G401.6 (cell line): ENCODE results near the gene LIN9.

ENCODE experiments used
- FAIRE-seq: peaks from 2 replicates; lab custom pipeline; 2012; peaks lifted over from hg19 to GRCh38; lab: Jason Lieb, UNC

The LIN9 gene

GRCh38 chr1:226318471-226318870 lies 9.5 kb upstream of the LIN9 start:
- FAIRE-seq, result no peak

- no peak for FAIRE-seq
Observed at GRCh38 chr1:226314055-226314454, 5.1 kb upstream of the LIN9 start.

- FAIRE-seq, result no peak
Observed at GRCh38 chr1:226312065-226312464, 3.1 kb upstream of the LIN9 start.

GRCh38 chr1:226311376-226311775 lies 2.4 kb upstream of the LIN9 start:
- FAIRE-seq, result no peak

GRCh38 chr1:226310637-226311195 lies 1.8 kb upstream of the LIN9 start:
- no peak for FAIRE-seq

GRCh38 chr1:226310245-226310540 lies 1.2 kb upstream of the LIN9 start:
- FAIRE-seq, result no peak

GRCh38 chr1:226309398-226310244 lies 657 bp upstream of the LIN9 start:
- no peak for FAIRE-seq

- FAIRE-seq, result no peak
Observed at GRCh38 chr1:226308166-226308722, 720 bp downstream of the LIN9 start.

GRCh38 chr1:226306425-226306824 lies 2.5 kb downstream of the LIN9 start:
- no peak for FAIRE-seq

GRCh38 chr1:226305184-226305583 lies 3.8 kb downstream of the LIN9 start:
- no peak for FAIRE-seq

GRCh38 chr1:226304291-226304955 lies 4.5 kb downstream of the LIN9 start:
- no peak for FAIRE-seq

GRCh38 chr1:226302731-226303130 lies 6.2 kb downstream of the LIN9 start:
- no peak for FAIRE-seq

- FAIRE-seq, result no peak
Observed at GRCh38 chr1:226296911-226297310, 12.1 kb downstream of the LIN9 start.

- FAIRE-seq, result no peak
Observed at GRCh38 chr1:226293553-226293920, 15.4 kb downstream of the LIN9 start.

GRCh38 chr1:226292874-226293552 lies 16.0 kb downstream of the LIN9 start:
- FAIRE-seq, result no peak

- FAIRE-seq, result no peak
Observed at GRCh38 chr1:226287587-226287986, 21.4 kb downstream of the LIN9 start.

GRCh38 chr1:226281058-226281457 lies 27.9 kb downstream of the LIN9 start:
- FAIRE-seq, result peak; percentile 25

- FAIRE-seq, result no peak
Observed at GRCh38 chr1:226279498-226279897, 29.5 kb downstream of the LIN9 start.

- FAIRE-seq, result no peak
Observed at GRCh38 chr1:226277897-226278296, 31.1 kb downstream of the LIN9 start.

- peak; percentile 85 for FAIRE-seq
Observed at GRCh38 chr1:226276987-226277386, 32.0 kb downstream of the LIN9 start.

GRCh38 chr1:226276077-226276682 lies 32.8 kb downstream of the LIN9 start:
- peak; percentile 58 for FAIRE-seq

- FAIRE-seq, result no peak
Observed at GRCh38 chr1:226274138-226274537, 34.8 kb downstream of the LIN9 start.
